HG03097 (cell line): ENCODE data around the gene SEC22B.
"Not testable (repeated sequence)": the region's sequence is repeated elsewhere in the genome, so short reads cannot be mapped to it uniquely, and the experiment has no call there.

Source experiments
- ATAC-seq: cut with Tn5 transposase; IDR thresholded peaks from one replicate; pipeline ENCODE4 v1.9.1; 2021; ENCODE audit not compliant: unreplicated experiment, low FRiP score

Gene SEC22B

GRCh38 chr1:120149420-120150059 is 26.8 kb downstream of the SEC22B start:
- not testable (repeated sequence) for ATAC-seq

- not testable (repeated sequence) for ATAC-seq
These were observed 30.5 kb downstream of the SEC22B start for GRCh38 chr1:120145806-120146205.

- ATAC-seq, result not testable (repeated sequence)
These were observed 31.7 kb downstream of the SEC22B start for GRCh38 chr1:120144626-120145025.

- ATAC-seq, result not testable (repeated sequence)
These were observed 32.2 kb downstream of the SEC22B start for GRCh38 chr1:120144169-120144568.

- ATAC-seq, result not testable (repeated sequence)
These were observed 33.0 kb downstream of the SEC22B start for GRCh38 chr1:120143334-120143733.

GRCh38 chr1:120142512-120143263 is 33.6 kb downstream of the SEC22B start:
- ATAC-seq, result peak; percentile 95

- ATAC-seq, result not testable (repeated sequence)
These were observed 34.5 kb downstream of the SEC22B start for GRCh38 chr1:120141865-120142264.

- ATAC-seq, result not testable (repeated sequence)
These were observed 35.6 kb downstream of the SEC22B start for GRCh38 chr1:120140656-120141265.

GRCh38 chr1:120136086-120136485 is 40.2 kb downstream of the SEC22B start:
- ATAC-seq, result not testable (repeated sequence)

- ATAC-seq, result not testable (repeated sequence)
These were observed 42.4 kb downstream of the SEC22B start for GRCh38 chr1:120133928-120134325.

GRCh38 chr1:120133228-120133927 is 42.9 kb downstream of the SEC22B start:
- no peak for ATAC-seq

GRCh38 chr1:120132406-120132763 is 43.9 kb downstream of the SEC22B start:
- ATAC-seq, result not testable (repeated sequence)

- ATAC-seq, result not testable (repeated sequence)
These were observed 44.5 kb downstream of the SEC22B start for GRCh38 chr1:120131611-120132405.

- ATAC-seq, result not testable (repeated sequence)
These were observed 48.4 kb downstream of the SEC22B start for GRCh38 chr1:120127921-120128320.

- not testable (repeated sequence) for ATAC-seq
These were observed 50.1 kb downstream of the SEC22B start for GRCh38 chr1:120126216-120126615.

GRCh38 chr1:120124628-120125027 is 51.7 kb downstream of the SEC22B start:
- ATAC-seq, result not testable (repeated sequence)

- ATAC-seq, result not testable (repeated sequence)
These were observed 52.4 kb downstream of the SEC22B start for GRCh38 chr1:120123813-120124510.

- ATAC-seq, result peak; percentile 70
These were observed 53.9 kb downstream of the SEC22B start for GRCh38 chr1:120122262-120122893.

- not testable (repeated sequence) for ATAC-seq
These were observed 54.5 kb downstream of the SEC22B start for GRCh38 chr1:120121830-120122229.
